ENCODE results near the gene MEAF6. TPM values are rescaled to one million over a fixed set of nuclear protein-coding genes. Genes with fewer than 3 reads are reported as not detected.

Gene MEAF6
- total and polyA plus RNA-seq, 2 experiments from 2014 or later, result 60.1 to 64.5 TPM

DNA sequence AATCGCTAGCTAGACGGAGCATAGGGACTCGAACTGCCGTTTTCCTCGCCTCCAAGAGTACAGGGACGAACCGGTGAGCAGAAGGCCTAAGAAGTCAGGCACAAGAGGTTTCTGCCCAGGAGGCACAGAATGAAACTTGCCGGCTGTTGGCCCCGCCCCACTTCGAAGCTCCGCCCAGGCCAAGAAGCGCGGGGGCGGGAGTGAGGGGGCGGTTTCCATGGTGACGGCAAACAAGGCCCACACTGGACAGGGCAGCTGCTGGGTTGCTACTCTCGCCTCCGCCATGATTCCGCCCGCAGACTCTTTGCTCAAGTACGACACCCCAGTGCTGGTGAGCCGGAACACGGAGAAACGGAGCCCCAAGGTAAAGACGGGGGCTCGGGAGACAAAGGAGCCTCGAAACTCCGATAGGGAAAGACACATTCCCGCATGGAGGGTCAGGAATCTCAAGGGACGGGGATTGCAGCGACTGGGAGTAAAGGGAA, 42.2 kb upstream of the MEAF6 start, which contains the start of gene DNALI1:
Gene DNALI1, plus strand, starts transcription at position 229 of the 485 bp plus-strand sequence. Its CDS starts 55 bp downstream, at position 284.
- peaks cover 27% of the 10 kb centered on the region for H3K4me1 Mint-ChIP-seq
- H4K20me1 ChIP-seq (replicated peaks; ENCODE audit: insufficient read depth), result peaks cover 11% of the 10 kb centered on the region
- ATAC-seq (peak; percentile 87), DNase-seq (ENCODE audit: low spot score) (peak; percentile 96)
- H3K4me1 ChIP-seq (ENCODE audit: insufficient read depth), result peaks cover 10% of the 10 kb centered on the region; the same call in 1 of the 2 replicates
- H3K27me3 ChIP-seq (ENCODE audit: insufficient read depth), result no peaks in the 10 kb centered on the region
- H3K4me3 Mint-ChIP-seq, result peak within 1 kb of the TSS; percentile 92
- peaks cover 6% of the 10 kb centered on the region; the same call in 2 of the 3 replicates for H3K9me3 Mint-ChIP-seq
- H3K27me3 Mint-ChIP-seq (ENCODE audit: insufficient read depth, low read depth, poor library complexity), result peaks cover 18% of the 10 kb centered on the region
- no peaks in the 10 kb centered on the region for H3F3A ChIP-seq (replicated peaks; ENCODE audit: low read depth)
- H3K4me3 ChIP-seq, result peak within 1 kb of the TSS; percentile 63
- peak within 1 kb of the TSS; percentile 94 for H2AFZ ChIP-seq
- H3K36me3 ChIP-seq (ENCODE audit: insufficient read depth), result no peaks in the 10 kb centered on the region
- H3K27ac ChIP-seq (ENCODE audit: low read depth), result no peak within 1 kb of the TSS
- TF ChIP-seq POLR2AphosphoS5 (IDR thresholded peaks at IDR 0.05; ENCODE audit: low read depth), result peak; percentile 62
- TF ChIP-seq NANOG (IDR thresholded peaks at IDR 0.05; ENCODE audit: borderline replicate concordance), result no peak
- TF ChIP-seq, protein P1, sequence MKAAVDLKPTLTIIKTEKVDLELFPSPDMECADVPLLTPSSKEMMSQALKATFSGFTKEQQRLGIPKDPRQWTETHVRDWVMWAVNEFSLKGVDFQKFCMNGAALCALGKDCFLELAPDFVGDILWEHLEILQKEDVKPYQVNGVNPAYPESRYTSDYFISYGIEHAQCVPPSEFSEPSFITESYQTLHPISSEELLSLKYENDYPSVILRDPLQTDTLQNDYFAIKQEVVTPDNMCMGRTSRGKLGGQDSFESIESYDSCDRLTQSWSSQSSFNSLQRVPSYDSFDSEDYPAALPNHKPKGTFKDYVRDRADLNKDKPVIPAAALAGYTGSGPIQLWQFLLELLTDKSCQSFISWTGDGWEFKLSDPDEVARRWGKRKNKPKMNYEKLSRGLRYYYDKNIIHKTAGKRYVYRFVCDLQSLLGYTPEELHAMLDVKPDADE (IDR thresholded peaks at IDR 0.05), result no peak
- no peak for TF ChIP-seq CREB1 (CRISPR knock-in tag; IDR thresholded peaks at IDR 0.05; ENCODE audit: low read depth)
- no peak for TF ChIP-seq EZH2phosphoT487 (IDR thresholded peaks at IDR 0.05; ENCODE audit: unreplicated experiment)
- no peak for TF ChIP-seq ZNF331 (CRISPR knock-in tag; IDR thresholded peaks at IDR 0.05; ENCODE audit: low read depth)
- no peak for TF ChIP-seq JUNB (IDR thresholded peaks at IDR 0.05; ENCODE audit: unreplicated experiment)
- TF ChIP-seq, protein P2, sequence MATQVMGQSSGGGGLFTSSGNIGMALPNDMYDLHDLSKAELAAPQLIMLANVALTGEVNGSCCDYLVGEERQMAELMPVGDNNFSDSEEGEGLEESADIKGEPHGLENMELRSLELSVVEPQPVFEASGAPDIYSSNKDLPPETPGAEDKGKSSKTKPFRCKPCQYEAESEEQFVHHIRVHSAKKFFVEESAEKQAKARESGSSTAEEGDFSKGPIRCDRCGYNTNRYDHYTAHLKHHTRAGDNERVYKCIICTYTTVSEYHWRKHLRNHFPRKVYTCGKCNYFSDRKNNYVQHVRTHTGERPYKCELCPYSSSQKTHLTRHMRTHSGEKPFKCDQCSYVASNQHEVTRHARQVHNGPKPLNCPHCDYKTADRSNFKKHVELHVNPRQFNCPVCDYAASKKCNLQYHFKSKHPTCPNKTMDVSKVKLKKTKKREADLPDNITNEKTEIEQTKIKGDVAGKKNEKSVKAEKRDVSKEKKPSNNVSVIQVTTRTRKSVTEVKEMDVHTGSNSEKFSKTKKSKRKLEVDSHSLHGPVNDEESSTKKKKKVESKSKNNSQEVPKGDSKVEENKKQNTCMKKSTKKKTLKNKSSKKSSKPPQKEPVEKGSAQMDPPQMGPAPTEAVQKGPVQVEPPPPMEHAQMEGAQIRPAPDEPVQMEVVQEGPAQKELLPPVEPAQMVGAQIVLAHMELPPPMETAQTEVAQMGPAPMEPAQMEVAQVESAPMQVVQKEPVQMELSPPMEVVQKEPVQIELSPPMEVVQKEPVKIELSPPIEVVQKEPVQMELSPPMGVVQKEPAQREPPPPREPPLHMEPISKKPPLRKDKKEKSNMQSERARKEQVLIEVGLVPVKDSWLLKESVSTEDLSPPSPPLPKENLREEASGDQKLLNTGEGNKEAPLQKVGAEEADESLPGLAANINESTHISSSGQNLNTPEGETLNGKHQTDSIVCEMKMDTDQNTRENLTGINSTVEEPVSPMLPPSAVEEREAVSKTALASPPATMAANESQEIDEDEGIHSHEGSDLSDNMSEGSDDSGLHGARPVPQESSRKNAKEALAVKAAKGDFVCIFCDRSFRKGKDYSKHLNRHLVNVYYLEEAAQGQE (IDR thresholded peaks at IDR 0.05; ENCODE audit: unreplicated experiment), result no peak
- peak within 1 kb of the TSS; percentile 84 for H3K4me2 ChIP-seq
- H3K36me3 Mint-ChIP-seq (ENCODE audit: low read depth), result peaks cover 6% of the 10 kb centered on the region; the same call in 2 of the 3 replicates
- peaks cover 5% of the 10 kb centered on the region; the same call in 1 of the 2 replicates for H3K9me2 ChIP-seq (ENCODE audit: insufficient read depth)
- peak within 1 kb of the TSS; percentile 93 for H3K27ac Mint-ChIP-seq
- H3K79me2 ChIP-seq (replicated peaks; ENCODE audit: insufficient read depth), result peaks cover 21% of the 10 kb centered on the region

DNA sequence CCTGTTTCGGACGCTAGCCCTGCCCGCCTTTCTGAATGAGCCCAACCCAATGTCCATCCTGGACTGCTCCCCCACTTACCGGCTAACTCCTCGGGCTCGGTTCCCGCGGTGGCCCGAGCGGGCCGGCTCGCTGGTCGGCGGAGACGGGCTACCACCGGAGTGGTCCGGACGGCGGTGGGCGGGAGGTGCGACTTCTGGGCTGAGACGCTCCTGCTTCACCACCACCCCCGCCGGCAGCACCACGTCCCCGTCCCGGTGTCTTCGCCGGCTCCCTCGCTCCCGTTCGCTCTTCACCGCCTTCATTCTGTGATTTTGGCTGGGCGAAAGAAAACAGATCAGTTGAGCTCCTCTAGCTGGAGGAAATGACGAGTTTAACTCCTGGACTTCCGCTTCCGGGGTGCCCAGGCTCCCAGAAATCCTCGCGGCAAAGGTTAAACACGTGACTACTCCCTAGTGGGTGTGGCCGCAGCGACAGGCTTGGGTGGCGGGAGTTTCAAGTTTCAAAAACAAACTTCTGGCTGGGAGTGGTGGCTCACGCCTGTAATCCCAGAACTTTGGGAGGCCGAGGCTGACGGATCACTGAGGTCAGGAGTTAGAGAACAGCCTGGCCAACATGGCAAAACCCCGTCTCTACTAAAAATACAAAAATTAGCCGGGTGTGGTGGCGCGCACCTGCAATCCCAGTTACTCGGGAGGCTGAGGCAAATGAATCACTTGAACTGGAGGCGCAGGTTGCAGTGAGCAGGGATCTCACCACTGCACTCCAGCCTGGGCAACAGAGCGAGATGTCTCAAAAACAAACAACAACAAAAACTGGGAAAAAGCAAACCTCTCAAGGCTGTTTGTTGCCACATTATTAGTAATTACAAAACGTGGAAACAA, 39.6 kb upstream of the MEAF6 start, which contains the start of gene SNIP1:
Gene SNIP1, minus strand, starts transcription at position 367 of the 882 bp plus-strand sequence. Its CDS starts 64 bp downstream, at position 303.
- H3K4me2 ChIP-seq, result peak within 1 kb of the TSS; percentile 99
- peaks cover 40% of the 10 kb centered on the region for H3K79me2 ChIP-seq (replicated peaks; ENCODE audit: insufficient read depth)
- Mint-ChIP-seq H3K9me3 (peaks cover 6% of the 10 kb centered on the region; the same call in 2 of the 3 replicates), H3K4me1 (peaks cover 27% of the 10 kb centered on the region), H3K27ac (peak within 1 kb of the TSS; percentile 94), H3K27me3 (ENCODE audit: insufficient read depth, low read depth, poor library complexity) (peaks cover 18% of the 10 kb centered on the region), H3K36me3 (ENCODE audit: low read depth) (peaks cover 19% of the 10 kb centered on the region), H3K4me3 (peak within 1 kb of the TSS; percentile 98)
- peaks cover 10% of the 10 kb centered on the region; the same call in 1 of the 2 replicates for H3K4me1 ChIP-seq (ENCODE audit: insufficient read depth)
- no peaks in the 10 kb centered on the region for H3F3A ChIP-seq (replicated peaks; ENCODE audit: low read depth)
- H3K27me3 ChIP-seq (ENCODE audit: insufficient read depth), result no peaks in the 10 kb centered on the region
- H3K36me3 ChIP-seq (ENCODE audit: insufficient read depth), result no peaks in the 10 kb centered on the region
- H3K27ac ChIP-seq (ENCODE audit: low read depth), result 0 out of 2 replicates have a peak within 1 kb of the TSS, but pooled peaks have one; percentile 16
- H4K20me1 ChIP-seq (replicated peaks; ENCODE audit: insufficient read depth), result peaks cover 20% of the 10 kb centered on the region
- H3K9me2 ChIP-seq (ENCODE audit: insufficient read depth), result peaks cover 5% of the 10 kb centered on the region; the same call in 1 of the 2 replicates
- peak within 1 kb of the TSS; percentile 91 for H3K4me3 ChIP-seq
- peak; percentile 83 for ATAC-seq
- DNase-seq (ENCODE audit: low spot score), result peak; percentile 97
- H2AFZ ChIP-seq, result peak within 1 kb of the TSS; percentile 24; the same call in 1 of the 2 replicates
- TF ChIP-seq, protein P3, sequence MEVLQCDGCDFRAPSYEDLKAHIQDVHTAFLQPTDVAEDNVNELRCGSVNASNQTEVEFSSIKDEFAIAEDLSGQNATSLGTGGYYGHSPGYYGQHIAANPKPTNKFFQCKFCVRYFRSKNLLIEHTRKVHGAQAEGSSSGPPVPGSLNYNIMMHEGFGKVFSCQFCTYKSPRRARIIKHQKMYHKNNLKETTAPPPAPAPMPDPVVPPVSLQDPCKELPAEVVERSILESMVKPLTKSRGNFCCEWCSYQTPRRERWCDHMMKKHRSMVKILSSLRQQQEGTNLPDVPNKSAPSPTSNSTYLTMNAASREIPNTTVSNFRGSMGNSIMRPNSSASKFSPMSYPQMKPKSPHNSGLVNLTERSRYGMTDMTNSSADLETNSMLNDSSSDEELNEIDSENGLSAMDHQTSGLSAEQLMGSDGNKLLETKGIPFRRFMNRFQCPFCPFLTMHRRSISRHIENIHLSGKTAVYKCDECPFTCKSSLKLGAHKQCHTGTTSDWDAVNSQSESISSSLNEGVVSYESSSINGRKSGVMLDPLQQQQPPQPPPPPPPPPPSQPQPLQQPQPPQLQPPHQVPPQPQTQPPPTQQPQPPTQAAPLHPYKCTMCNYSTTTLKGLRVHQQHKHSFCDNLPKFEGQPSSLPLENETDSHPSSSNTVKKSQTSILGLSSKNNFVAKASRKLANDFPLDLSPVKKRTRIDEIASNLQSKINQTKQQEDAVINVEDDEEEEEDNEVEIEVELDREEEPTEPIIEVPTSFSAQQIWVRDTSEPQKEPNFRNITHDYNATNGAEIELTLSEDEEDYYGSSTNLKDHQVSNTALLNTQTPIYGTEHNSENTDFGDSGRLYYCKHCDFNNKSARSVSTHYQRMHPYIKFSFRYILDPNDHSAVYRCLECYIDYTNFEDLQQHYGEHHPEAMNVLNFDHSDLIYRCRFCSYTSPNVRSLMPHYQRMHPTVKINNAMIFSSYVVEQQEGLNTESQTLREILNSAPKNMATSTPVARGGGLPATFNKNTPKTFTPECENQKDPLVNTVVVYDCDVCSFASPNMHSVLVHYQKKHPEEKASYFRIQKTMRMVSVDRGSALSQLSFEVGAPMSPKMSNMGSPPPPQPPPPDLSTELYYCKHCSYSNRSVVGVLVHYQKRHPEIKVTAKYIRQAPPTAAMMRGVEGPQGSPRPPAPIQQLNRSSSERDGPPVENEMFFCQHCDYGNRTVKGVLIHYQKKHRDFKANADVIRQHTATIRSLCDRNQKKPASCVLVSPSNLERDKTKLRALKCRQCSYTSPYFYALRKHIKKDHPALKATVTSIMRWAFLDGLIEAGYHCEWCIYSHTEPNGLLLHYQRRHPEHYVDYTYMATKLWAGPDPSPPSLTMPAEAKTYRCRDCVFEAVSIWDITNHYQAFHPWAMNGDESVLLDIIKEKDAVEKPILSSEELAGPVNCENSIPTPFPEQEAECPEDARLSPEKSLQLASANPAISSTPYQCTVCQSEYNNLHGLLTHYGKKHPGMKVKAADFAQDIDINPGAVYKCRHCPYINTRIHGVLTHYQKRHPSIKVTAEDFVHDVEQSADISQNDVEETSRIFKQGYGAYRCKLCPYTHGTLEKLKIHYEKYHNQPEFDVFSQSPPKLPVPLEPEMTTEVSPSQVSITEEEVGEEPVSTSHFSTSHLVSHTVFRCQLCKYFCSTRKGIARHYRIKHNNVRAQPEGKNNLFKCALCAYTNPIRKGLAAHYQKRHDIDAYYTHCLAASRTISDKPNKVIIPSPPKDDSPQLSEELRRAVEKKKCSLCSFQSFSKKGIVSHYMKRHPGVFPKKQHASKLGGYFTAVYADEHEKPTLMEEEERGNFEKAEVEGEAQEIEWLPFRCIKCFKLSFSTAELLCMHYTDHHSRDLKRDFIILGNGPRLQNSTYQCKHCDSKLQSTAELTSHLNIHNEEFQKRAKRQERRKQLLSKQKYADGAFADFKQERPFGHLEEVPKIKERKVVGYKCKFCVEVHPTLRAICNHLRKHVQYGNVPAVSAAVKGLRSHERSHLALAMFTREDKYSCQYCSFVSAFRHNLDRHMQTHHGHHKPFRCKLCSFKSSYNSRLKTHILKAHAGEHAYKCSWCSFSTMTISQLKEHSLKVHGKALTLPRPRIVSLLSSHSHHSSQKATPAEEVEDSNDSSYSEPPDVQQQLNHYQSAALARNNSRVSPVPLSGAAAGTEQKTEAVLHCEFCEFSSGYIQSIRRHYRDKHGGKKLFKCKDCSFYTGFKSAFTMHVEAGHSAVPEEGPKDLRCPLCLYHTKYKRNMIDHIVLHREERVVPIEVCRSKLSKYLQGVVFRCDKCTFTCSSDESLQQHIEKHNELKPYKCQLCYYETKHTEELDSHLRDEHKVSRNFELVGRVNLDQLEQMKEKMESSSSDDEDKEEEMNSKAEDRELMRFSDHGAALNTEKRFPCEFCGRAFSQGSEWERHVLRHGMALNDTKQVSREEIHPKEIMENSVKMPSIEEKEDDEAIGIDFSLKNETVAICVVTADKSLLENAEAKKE (CRISPR knock-in tag; IDR thresholded peaks at IDR 0.05), result no peak
